ENCODE measurements around the gene SLC1A3. TPM values are rescaled to one million over a fixed set of nuclear protein-coding genes. Genes with fewer than 3 reads are reported as not detected.

SLC1A3 gene
- 418 TPM for total RNA-seq

GRCh38 chr5:36606428-36607113 lies at the start of gene SLC1A3:
SLC1A3 (plus strand) TSS chr5:36606606; CDS start chr5:36608424, 1,818 bp downstream.

Small RNA genes within 50 kb of the gene (small RNA-seq; reads per million reads assigned to genes)
- gene AC010631.1: not detected
